SHP77 treated with DMSO at 0.1 percent for 48 hours (cell line): ENCODE measurements around the gene CHN2.

Source experiments
- DNase-seq: peaks from one replicate; lab custom pipeline; 2025; lab: John Stamatoyannopoulos, UW

Gene CHN2

DNA sequence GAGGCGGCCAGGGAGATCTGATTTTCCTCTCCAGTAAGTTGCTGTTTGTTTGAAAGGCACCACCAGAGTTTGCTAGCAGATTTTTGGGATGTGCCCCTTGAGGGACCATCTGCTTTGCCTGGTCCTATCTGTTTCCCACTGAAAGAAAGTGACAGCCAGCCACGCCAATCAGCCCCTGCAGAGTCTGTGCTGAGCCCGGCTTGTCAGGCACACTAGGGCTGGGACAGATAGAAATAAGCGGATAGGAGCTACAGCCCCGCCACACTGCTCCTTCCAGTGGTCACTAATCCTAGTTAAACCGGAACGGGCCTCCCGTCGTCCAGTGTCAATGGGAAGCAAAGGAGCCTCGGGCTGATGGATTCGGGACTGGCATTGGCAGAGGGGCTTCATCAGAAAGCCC, 207.2 kb downstream of the CHN2 start:
- DNase-seq: no peak

DNA sequence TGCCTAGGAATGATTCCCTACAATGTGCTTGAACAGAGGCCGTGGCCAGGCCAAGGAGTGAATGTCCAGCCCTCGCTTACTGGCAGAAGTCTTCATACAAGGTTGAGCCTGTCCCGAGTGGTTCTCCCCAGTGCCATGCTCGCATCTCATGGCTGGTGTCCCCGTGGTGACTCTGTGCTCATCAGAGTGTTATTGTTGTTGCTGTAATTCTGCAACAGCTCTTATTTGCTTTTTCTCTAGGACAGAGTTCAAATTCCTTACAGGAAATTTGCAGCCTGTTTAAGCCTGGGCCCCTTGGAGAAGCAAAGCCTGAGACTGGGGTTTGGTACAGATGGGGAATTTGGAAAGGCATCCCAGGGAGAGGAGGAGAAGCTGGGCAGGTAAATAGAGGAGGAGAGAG, 211.3 kb downstream of the CHN2 start:
- DNase-seq: no peak

DNA sequence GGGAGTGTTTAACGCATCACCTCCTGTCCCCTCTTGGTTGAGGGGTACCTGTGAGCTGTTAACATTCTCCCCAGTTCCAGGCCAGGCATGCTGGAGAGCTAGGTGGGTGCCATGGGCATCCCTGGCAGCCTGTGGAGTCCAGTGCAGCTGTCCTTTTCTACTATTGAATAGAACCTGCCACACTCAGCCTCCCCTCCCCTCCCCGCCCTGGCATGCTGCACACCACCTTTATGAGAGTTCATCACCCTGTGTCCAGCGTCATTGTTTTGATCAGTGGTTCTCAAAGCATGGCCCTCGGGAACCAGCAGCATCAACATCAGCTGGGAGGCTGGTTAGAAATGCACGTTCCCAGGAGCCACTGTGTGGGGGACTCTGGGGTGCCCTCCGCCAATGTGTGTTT, 211.8 kb downstream of the CHN2 start:
- DNase-seq: no peak

DNA sequence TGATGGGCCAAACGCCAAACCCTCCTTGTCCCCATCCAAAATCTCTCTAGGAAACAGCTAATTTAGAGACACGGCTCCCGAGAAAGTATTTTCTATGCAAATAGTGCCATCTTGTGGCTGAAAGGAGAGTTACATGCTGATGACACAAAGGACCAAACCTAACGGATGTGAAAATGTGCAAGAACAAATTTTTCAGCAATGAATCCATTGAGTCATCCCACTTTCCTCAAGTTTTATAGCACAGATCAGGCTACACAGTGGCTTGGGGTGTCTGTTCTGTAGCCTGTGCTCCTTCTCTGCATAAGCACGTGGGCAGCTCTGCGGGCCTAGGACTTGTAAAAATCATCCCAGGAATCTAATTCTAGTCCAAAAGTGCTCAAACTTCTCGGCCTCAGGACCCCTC, 214.3 kb downstream of the CHN2 start:
- peak; percentile 51 for DNase-seq

DNA sequence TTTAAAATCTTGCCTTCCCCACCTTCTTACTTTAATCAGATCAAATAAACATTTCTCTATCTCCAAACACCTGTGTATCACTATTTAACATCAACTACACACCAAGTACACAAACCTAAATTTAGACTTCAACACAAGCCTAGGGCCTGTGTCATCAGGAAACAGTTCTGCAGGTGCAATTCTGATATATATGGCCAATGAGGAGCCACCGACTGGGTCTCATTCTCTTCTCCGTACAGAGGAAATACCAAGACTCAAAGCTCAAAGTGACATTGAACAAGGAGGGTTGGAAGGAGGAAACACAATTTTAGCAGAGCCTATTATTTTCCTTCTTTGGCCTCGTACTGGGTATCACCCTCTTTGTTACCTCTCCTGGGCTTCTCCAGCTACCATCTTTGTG, 216.4 kb downstream of the CHN2 start:
- DNase-seq: no peak

DNA sequence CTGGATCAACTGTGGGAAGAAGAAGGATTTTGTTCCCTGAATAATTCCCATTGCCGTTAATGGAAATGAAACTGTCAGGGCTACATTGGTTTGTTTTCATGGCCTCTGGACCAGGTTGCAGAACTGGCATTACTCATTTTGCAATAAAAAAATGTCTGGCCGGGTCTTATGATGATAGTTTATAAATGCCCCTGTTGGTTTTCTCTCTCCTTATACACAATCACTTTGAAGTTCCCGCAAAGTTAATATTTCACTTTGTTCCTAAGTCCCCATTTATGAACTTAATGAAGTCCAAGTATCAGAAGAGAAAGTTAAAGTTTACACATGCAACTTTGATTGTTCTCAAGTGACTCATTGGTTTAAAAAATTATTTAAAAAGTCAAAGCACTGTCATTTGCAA, 218.3 kb downstream of the CHN2 start:
- DNase-seq: no peak

DNA sequence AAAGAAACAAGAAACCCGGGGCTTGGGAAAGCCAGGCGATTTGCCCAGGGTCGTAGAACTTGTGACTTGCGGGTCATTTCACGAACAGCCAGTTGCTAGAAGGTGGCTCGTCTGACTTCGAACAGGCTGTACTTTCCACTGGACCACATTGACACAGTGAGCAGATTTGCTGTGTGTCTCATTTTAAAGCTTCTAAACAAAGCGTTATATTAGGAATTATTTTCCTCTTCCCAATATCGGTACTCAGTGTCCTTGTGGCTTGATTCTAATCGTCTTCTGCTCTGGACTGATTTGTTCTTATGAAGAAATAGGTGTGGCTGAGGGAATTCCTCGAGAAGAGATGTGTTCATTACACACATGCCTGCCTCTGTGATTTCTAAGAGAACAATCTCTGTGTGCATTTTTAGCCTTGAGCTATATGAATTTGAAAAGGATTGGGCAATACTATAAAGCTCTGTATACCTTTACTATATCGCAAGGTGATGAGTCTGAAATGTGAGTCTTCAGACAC, 219.1 kb downstream of the CHN2 start:
- DNase-seq: no peak

DNA sequence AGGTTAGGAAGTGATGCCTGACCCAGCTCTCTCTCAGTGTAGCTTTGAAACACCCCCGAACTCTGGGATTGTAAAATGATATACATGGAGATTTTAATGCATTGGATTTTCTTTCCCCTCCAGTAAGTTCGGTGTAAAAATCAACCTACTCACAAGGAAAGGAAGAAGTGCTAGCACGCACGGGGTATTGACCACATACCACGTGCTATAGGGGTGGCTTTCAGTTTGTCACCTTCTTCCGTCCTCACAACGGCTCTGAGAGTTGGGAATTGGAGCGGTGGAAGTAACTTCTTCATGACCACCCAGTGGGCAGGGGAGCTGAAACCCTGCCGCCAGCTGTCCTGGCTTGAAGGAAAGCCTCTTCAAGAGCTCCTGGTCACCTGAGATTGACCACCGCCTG, 219.6 kb downstream of the CHN2 start:
- no peak for DNase-seq

DNA sequence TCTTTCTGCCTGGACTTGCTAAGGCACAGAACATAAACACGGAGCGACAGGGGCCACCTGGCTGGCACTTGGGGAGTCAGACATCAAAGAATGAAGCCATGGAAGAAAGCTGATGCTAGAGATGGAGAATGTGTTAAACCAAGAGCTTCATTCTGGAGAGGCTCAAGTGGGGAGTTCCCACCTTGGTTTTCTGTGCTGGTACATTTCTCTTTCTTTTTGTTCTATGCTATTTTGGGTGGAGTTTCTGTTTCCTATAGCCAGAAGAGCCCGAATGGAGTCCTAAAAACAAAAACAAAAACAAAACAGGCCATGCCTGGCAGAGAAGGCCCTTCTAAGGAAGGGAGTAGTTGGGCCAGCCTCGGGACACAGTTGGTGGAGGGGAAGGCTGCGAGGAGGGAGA, 220.6 kb downstream of the CHN2 start:
- DNase-seq: no peak

DNA sequence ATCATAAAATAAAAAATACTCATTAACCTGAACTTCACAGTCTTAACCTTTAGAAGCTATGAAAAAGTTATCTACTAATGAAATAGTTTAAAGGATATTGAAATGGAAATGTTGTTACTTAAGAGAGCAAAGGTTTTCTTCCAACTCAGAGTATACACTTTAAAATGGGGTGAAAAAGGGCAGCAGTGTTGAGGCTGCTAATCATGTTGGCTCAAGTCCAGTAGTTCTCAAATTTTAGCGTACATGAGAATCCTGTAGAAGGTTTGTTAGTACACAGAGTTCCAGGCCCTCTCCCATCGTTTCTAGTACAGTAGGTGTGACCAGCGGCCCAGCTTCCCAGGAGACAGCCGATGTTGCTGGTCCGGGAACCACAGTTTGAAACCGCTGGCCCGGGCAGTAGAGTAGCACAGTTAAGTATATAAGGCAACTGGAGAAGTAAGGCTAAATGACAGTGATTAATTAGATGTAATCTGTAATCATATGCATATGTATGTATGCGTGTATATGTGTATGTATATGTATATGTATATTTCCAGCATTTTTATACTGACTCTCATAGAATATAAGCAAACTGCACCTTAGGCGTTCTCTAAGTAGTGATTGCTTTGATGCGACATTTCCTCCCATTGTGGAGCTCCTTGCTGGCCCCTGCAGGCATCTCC, 221.8 kb downstream of the CHN2 start:
- no peak for DNase-seq

DNA sequence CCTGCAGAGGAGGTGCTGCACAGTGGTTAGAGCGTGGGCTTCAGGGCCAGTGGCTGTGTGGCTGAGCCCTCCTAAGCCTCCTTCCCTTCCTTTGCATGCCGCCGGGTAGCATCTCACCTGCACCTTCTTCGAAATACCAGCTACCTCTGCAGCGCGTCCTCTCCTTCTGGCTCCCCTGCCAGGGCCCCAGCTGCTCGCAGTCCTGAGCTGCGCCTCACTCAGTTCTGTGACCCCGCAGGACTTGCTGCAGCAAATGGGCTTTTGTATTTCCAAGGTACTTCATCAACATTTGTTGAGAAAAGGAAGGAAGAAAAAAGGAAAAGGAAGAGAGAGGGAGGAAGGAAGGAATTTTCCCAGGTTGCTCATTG, 222.3 kb downstream of the CHN2 start:
- no peak for DNase-seq

DNA sequence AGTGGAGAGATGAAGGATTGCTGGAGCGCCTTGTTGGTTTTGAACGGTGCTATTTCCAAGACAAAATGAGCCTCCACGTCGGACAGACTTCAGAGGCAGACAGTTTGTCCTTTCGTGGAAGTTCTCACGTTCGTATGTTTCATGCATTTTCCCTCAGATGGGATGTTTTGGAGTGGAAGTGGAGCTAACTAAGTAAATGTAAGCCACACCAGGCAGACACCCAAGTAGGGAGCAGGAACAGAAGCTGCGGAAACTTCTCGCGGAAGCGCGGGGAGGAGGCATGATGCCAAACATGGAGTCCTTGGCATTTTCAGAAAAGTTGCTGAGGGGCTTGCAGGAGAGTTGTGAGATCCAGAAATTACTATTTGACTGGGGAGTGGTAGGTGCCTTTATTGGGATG, 223.5 kb downstream of the CHN2 start:
- DNase-seq: no peak

DNA sequence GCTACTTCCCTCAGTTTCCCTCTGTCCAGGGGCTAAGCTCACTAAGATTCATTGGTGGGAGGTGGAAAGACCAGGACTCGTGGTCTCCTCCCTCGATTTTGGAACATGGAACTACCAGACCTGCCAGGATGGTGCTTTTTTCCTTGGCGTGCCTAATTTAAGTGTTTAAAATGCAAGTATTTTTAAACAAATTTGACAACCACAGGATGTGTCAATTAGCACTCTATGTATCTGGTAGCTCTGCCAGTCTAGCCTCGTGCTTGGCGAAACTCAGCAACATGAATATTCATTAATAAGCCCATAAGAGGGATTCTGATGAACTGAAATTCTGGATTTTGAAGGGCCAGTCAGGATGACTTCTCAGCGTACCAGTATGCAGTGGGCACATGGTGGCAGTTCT, 224.1 kb downstream of the CHN2 start:
- DNase-seq: no peak

DNA sequence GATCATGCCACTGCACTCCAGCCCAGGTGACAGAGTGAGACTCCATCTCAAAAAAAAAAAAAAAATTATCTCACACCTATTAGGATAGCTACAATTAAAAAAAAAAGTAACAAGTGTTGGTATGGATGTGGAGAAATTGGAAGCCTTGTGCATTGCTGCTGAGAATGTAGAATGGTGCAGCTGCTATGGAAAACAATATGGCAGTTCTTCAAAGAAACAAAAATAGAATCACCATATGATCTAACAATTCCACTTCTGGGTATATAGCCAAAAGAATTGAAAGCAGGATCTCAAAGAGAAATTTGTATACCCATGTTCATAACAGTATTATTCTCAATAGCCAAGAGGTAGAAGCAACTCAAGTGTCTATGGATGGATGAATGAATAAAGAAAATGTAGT, 225.4 kb downstream of the CHN2 start:
- no peak for DNase-seq

DNA sequence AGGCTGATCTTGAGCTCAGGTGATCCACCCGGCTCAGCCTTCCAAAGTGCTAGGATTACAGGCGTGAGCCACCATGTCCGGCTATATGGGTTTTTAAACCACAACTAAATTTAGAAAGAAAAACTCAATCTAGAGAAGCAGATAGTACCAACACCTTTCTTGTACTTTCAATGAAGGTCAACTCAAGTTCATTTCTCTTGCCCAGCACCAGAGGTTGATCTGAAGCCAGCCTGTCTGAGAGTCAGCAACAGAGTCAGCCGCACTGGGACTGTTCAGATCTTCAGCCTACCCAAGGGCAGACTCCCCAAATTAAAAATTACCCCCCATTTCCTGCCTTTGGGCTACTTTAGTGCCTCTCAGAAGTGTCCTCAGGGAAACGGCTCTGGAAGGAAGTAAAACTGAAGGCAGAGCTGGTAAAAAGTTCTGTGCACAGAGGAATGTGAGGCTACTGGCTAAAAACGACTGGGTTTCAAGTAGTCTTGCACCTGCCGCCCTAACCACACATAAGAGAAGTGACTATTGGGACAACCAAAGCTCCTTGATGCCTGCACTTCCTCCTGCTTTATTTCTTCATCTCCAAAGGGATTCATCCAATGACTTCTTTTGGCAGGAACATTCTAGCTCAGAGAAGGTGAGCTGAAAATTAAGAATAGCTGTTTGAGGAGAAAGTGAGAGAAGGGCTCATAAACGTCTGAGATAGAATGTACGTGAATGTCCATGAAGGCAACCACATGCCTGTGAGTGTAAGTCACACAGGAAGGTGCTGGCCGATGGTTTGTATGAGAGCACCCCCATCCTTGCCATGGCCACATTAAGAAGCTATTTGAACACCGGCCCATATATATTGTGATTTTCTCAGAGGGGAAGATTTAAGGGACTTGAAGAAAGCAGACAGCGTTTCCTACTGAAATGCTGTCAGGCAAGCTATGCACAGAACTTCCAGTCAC, 226.7 kb downstream of the CHN2 start:
- DNase-seq: no peak

DNA sequence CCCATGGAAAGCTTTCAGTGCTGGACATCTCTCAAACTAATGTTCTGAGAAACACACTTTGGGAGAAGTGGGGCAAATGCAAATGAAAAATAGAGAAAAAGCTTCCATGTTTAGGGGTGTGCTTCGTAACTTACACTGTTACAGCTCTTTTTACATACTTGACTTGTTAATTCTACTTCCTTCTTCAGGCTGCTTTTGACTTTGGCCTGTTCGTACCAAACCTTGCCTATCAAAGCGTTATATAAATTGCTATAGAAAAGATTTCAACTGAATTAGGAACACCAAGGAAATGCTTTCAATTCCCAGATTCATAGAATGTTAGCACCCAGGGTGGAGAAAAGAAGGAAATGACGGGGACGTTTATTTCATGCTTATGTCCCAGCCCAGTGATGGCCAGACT, 228.3 kb downstream of the CHN2 start:
- DNase-seq: no peak

DNA sequence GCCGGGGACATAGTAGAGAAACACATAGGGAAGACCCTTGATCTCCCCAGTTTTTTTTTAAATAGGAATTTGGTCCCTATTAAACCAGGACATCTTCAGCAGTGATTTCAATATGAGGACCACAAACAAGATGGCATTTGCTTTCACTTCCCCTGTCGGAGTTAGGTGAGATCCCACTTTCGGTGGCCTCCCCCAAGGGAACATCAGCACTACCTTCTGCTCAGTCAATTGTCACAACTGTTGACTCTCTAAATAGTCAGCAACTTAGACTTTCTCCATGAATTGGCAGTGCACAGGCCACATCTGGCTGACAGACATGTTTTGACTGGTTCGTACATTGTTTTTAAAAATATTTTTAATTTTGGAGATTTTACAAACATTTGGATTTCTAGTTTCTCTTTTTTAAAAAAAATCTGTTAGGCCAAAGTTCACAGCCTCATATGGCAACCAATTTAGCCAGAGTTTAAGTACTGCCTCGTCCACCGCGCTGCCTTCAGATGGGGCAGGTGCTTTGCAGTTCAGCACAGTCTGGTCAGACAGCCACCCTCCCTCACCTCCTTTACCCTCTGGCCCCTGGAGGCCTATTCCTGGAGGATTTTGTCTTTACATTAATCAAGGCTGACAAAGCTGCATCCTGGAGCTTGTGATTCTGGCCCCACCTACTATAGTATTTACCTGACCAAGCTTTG, 229.9 kb downstream of the CHN2 start:
- no peak for DNase-seq

DNA sequence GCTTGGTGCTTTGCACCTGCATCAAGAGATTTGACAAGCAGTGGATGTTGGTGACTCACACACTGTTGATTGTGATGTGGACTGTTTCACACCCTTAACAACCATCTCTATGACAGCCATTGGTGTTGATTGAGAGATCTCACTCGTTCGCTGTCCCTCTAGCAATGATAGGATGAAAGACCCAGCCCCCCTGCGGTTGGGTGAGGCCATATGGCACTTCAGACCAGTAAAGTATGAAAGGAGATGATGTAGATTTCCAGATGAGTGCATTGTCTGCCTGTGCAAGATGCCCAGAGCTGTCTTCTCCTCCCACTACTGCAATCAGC, 230.4 kb downstream of the CHN2 start:
- DNase-seq: no peak

DNA sequence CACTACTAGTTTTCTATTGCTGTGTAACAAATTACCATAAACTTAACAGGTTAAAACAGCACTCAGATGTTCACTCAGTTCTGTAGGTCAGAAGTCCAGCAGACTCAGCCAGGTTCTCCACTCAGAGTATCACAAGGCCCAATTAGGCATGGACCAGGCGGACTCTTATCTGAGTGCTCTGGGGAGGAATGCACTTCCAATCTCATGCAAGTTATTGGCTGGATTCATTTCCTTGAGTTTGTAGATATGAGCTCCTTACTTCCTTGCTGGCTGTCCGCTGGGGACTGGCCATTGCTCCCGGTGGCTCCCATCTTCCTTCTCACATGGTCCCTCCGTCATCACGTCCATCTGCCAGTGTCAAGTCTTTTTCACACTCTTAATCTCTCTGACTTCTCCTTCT, 232.0 kb downstream of the CHN2 start:
- DNase-seq: no peak

DNA sequence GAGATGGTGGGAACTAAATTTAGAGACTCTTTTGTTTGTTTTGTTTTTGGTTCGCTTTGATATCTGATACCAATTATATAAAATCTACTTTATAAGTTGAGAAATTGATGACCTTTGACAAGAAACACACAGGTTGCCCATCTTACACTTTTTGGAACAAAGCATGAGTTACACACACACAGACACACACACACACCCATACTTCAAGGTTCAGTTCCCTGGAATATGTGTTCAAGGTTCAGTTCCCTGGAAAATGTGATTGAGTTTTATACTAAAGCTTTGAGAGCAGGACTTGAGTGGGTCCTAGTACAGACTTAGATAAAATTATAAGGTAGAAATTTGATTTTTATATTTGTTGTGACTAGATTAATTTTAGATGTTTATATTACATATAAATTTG, 234.8 kb downstream of the CHN2 start:
- no peak for DNase-seq

DNA sequence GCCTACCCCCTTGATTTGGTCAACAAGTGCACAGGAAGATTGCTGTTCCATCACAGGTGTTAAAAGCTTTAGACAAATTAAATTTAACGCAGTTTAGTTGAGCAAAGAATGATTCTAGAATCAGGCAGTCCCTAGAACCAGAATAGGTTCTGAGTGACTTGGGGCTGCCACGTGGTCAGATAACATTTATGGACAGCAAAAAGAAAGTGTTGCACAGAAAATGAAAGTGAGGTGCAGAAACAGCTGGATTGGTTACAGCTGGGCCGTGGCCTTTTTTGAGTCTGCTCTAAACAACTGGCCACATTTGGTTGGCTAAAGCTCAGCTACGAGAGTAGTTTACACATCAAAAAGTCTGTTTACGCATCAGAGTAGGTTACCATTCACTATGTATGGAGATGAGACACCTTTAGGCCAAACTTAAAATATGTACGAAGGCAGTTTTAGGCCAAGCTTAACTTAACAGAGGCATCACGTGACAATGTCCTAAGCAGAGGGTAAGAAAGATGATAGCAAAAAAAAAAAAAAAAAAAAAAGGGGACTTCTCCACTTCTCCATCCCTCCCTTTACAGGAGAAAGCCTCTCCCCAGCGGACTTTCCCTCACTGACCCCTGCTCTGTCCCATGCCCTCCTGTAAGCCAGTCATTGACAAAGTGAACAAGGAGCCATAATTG, 235.8 kb downstream of the CHN2 start:
- DNase-seq: no peak

DNA sequence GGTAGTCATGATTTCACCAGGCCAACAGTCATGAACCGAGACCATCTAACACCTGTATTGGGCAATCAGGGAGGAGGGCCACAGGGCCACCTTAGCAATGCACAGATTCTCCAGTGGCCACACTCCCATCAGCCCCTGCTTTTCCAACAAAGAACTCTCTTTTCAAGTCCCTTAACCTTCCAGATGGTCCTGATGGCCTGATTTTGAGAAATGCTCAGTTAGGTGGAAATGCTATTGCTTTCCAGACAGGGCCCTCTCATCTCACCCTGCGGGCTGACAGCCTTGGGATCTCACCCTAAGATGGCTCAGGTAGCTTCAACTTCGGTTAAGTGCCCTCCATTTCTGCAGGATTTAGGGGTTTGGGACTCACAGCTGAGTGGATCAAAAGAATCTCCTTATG, 237.1 kb downstream of the CHN2 start:
- DNase-seq: no peak

DNA sequence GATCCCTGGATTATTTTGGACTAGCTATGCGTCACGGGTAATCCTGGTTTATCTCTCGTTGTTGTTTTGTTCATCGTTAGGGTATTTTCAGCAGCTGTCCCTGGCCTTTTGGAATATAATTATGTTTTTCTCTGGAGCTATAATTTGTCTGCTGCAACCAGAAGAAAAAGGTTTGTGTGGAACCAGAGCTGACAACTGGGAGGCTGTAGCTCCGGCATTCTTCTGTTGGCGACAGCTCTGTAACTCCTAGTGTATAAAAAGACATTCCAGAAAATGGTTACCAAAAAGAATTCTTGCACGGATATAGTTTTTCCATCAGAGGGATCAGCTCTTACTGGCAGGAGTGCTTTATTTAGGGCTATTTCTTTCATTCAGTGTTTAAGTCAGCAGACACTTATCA, 238.1 kb downstream of the CHN2 start:
- DNase-seq: no peak
